Measurements from ENCODE around the gene ACSM4. TPM values are rescaled to one million over a fixed set of nuclear protein-coding genes. Genes with fewer than 3 reads are reported as not detected.

The ACSM4 gene
- total and polyA plus RNA-seq, 2 of the 8 experiments (the other 6 are each of a cell fraction or from before 2014, with no cell fraction given): not detected

DNA sequence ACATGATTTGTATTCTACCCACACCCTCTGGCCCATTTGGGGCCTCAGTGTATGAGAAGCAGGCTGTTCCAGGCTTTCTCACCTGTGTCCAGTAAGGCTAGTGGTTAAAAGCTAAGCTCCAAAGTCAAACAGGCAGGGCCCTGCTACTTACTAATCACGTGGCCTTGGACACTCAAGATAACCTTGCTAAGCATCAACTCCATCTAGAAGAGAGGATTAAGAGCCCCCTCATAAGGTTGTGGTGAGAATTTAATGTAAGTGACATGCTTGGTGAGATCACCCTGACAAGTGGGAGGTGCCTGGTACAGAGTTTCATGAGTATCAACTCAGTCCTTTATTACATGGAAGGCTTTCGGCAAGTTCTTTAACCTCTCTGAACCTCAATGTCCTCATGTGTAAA is 17.8 kb downstream of the ACSM4 start:
- no peaks in the 10 kb centered on the region for H3K79me2 ChIP-seq (ENCODE audit: control insufficient read depth in 1 of 2, insufficient read depth in 2 of 2, low read length in 2 of 2)
- H3K4ac ChIP-seq (replicated peaks; ENCODE audit: insufficient read length, low read depth, low read length): no peak overlapping the region
- H3K56ac ChIP-seq (replicated peaks; ENCODE audit: insufficient read length, low read depth, low read length): no peak overlapping the region
- 81% methylated on average over 2 of the region's 2 CpGs; no CpG with 5 or more reads in 1 of the 2 experiments for WGBS, 2 experiments (ENCODE audit: extremely low coverage in 1 of 2, insufficient coverage in 1 of 2, insufficient read length in 1 of 2, insufficient replicate concordance in 2 of 2, low coverage in 1 of 2, low lambda C conversion rate in 2 of 2, missing lambda C conversion rate in 1 of 2)
- no peak overlapping the region for H3K4me3 ChIP-seq (ENCODE audit: extremely low read depth in 1 of 4, insufficient read depth in 2 of 4, low read depth in 3 of 4, low read length in 4 of 4)
- no peaks in the 10 kb centered on the region for H3K79me1 ChIP-seq (ENCODE audit: low read depth, low read length)
- no peaks in the 10 kb centered on the region for H3K9me3 ChIP-seq (ENCODE audit: insufficient read depth in 2 of 2, low read depth in 1 of 2, low read length in 1 of 2)
- no peak overlapping the region for H3K14ac ChIP-seq (ENCODE audit: insufficient read length)
- H2BK120ac ChIP-seq (replicated peaks; ENCODE audit: low read depth, low read length): no peak overlapping the region
- ChIA-PET POLR2A (ENCODE audit: partially characterized antibody) (interaction anchor here (0.6 kb wide), 1 partner anchor 481 kb away, joined by 3 read pairs; no protein-coding TSS in a partner anchor), CTCF (ENCODE audit: partially characterized antibody) (interaction anchor here (0.9 to 2.0 kb wide), 2 partner anchors 29 to 138 kb away, joined by 3 to 8 read pairs; no protein-coding TSS in a partner anchor)
- no peak overlapping the region for H4K91ac ChIP-seq (replicated peaks; ENCODE audit: insufficient read length, low read length)
- H3K4me2 ChIP-seq (ENCODE audit: insufficient read depth in 1 of 2, low read depth in 2 of 2, low read length in 2 of 2): no peak overlapping the region
- H3K9ac ChIP-seq (replicated peaks in 1 of 4; ENCODE audit: extremely low read depth in 1 of 4, low read depth in 3 of 4, low read length in 3 of 4): no peak overlapping the region
- H3K27me3 ChIP-seq (replicated peaks in 1 of 4; ENCODE audit: control insufficient read depth in 3 of 4, extremely low read depth in 1 of 4, insufficient read depth in 3 of 4, low read length in 3 of 4): no peaks in the 10 kb centered on the region
- no peak overlapping the region for H4K5ac ChIP-seq (ENCODE audit: insufficient read length, low read depth, low read length)
- H3K18ac ChIP-seq (ENCODE audit: extremely low read depth, low read length): no peak overlapping the region
- no peaks in the 10 kb centered on the region for H3K36me3 ChIP-seq (ENCODE audit: control insufficient read depth in 2 of 4, insufficient read depth in 4 of 4, low read length in 3 of 4)
- no peaks in the 10 kb centered on the region for H3K23me2 ChIP-seq (ENCODE audit: low read depth, low read length)
- no peaks in the 10 kb centered on the region for H4K20me1 ChIP-seq (replicated peaks in 1 of 2; ENCODE audit: control insufficient read depth in 1 of 2, insufficient read depth in 2 of 2, low read length in 2 of 2)
- H2AFZ ChIP-seq (ENCODE audit: low read length): no peak overlapping the region
- H4K8ac ChIP-seq (ENCODE audit: extremely low read depth, insufficient read depth, low read length): no peak overlapping the region
- no peak for TF ChIP-seq KDM1A (IDR thresholded peaks at IDR 0.05; ENCODE audit: borderline replicate concordance, low read length)
- TF ChIP-seq JUN (IDR thresholded peaks at IDR 0.05; ENCODE audit: low read depth, low read length): no peak
- TF ChIP-seq SAP30 (IDR thresholded peaks at IDR 0.05; ENCODE audit: insufficient read depth, insufficient replicate concordance, low read length): no peak
- no peak for TF ChIP-seq SRF (IDR thresholded peaks at IDR 0.05; ENCODE audit: low read depth, low read length)
- TF ChIP-seq, protein P1, sequence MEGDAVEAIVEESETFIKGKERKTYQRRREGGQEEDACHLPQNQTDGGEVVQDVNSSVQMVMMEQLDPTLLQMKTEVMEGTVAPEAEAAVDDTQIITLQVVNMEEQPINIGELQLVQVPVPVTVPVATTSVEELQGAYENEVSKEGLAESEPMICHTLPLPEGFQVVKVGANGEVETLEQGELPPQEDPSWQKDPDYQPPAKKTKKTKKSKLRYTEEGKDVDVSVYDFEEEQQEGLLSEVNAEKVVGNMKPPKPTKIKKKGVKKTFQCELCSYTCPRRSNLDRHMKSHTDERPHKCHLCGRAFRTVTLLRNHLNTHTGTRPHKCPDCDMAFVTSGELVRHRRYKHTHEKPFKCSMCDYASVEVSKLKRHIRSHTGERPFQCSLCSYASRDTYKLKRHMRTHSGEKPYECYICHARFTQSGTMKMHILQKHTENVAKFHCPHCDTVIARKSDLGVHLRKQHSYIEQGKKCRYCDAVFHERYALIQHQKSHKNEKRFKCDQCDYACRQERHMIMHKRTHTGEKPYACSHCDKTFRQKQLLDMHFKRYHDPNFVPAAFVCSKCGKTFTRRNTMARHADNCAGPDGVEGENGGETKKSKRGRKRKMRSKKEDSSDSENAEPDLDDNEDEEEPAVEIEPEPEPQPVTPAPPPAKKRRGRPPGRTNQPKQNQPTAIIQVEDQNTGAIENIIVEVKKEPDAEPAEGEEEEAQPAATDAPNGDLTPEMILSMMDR (IDR thresholded peaks at IDR 0.05; ENCODE audit: control extremely low read depth in 1 of 3, insufficient read depth in 1 of 3, low read depth in 1 of 3, low read length in 3 of 3): no peak
- no peak for TF ChIP-seq RXRA (IDR thresholded peaks at IDR 0.05; ENCODE audit: insufficient read depth, low read depth, low read length)
- no peak overlapping the region for H2BK5ac ChIP-seq (ENCODE audit: low read depth, low read length)
- H2BK20ac ChIP-seq (ENCODE audit: low read length): no peak overlapping the region
- no peak overlapping the region for H2BK12ac ChIP-seq (ENCODE audit: low read depth, low read length)
- H2AK5ac ChIP-seq (ENCODE audit: low read depth, low read length): no peak overlapping the region
- no peak overlapping the region for H3K23ac ChIP-seq (ENCODE audit: insufficient read length)
- FAIRE-seq (no peak), DNase-seq (ENCODE audit: low read depth in 1 of 2, low spot score in 2 of 2) (no peak)
- no peaks in the 10 kb centered on the region for H3K4me1 ChIP-seq (replicated peaks in 1 of 4; ENCODE audit: control insufficient read depth in 3 of 4, insufficient read depth in 4 of 4, low read length in 3 of 4)
- no peak overlapping the region for H2BK15ac ChIP-seq (ENCODE audit: low read length)
- H3K27ac ChIP-seq (ENCODE audit: low read depth, low read length): no peak overlapping the region

Data from H1 (cell line).